Memory B cell (primary cell): ENCODE results near the gene COP1.

ENCODE experiments used
- ATAC-seq: fragments of 150-1000 bp; cut with Tn5 transposase; 2 replicates; pipeline ENCODE4 v1.10.0; 2021; ENCODE audit warnings: low read depth, mild to moderate bottlenecking, moderate library complexity
- DNase-seq, 2 donors: peaks; one replicate each; pipeline ENCODE4 v3.0.0; 2022; ENCODE audit warnings: low spot score in 2 of 2
- H3K27ac Mint-ChIP-seq: one replicate; pipeline ENCODE4 v1.8.0; 2022; ENCODE audit warnings: mild to moderate bottlenecking, moderate library complexity, mixed read lengths
- H3K27me3 Mint-ChIP-seq: one replicate; pipeline ENCODE4 v1.8.0; 2022; ENCODE audit warnings: mixed read lengths
- H3K36me3 Mint-ChIP-seq: one replicate; pipeline ENCODE4 v1.8.0; 2022; ENCODE audit warnings: mild to moderate bottlenecking, mixed read lengths
- H3K4me1 Mint-ChIP-seq: one replicate; pipeline ENCODE4 v1.8.0; 2022; ENCODE audit warnings: mixed read lengths
- H3K4me3 Mint-ChIP-seq: one replicate; pipeline ENCODE4 v1.8.0; 2022; ENCODE audit warnings: mild to moderate bottlenecking, moderate library complexity, mixed read lengths
- H3K9me3 Mint-ChIP-seq: one replicate; pipeline ENCODE4 v1.8.0; 2022; ENCODE audit warnings: mixed read lengths

The COP1 gene

DNA sequence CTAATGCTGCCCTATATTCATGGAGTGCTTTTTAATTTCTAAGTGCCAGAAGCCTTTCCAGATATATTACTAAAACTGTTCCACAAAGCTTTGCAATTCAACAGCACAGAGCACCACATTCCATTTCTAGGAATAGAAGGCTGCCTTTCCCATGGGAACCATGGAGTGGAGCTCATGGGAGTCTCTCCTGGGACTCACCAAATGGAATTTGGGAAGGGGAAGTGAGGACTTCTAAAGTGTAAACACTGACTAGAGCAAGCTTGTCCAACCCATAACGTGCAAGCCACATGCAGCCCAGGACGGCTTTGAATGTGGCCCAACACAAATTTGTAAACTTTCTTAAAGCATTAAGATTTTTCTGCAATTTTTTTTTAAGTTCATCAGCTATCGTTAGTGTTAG lies 273.3 kb downstream of the COP1 start:
- no peaks in the 10 kb centered on the region for H3K4me1 Mint-ChIP-seq
- DNase-seq = no peak
- no peak overlapping the region for H3K4me3 Mint-ChIP-seq
- H3K36me3 Mint-ChIP-seq = peaks cover 28% of the 10 kb centered on the region
- no peaks in the 10 kb centered on the region for H3K9me3 Mint-ChIP-seq
- H3K27ac Mint-ChIP-seq = no peak overlapping the region
- no peaks in the 10 kb centered on the region for H3K27me3 Mint-ChIP-seq
- ATAC-seq = no peak

DNA sequence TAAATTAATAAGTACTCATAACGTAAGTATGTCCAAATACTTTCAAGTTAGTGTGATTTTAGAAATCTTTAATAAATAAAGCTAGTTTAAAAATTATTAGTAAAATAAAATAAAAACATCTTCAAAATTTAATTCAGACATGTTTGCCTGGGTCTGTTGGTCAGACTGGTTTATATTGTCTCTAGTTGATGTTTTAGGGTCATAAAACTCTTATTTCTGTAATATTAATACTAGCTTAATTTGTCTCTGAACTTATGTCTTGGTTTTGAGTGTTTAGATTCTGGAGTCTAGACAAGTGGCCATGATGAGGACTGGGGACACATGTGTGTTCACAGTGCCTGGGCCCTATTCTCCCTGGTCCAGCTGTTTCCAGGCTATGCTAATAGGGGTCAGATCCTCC lies 279.1 kb downstream of the COP1 start:
- Mint-ChIP-seq H3K36me3 (peaks cover 23% of the 10 kb centered on the region), H3K4me1 (no peaks in the 10 kb centered on the region), H3K27ac (no peak overlapping the region), H3K27me3 (no peaks in the 10 kb centered on the region), H3K9me3 (peaks cover 8% of the 10 kb centered on the region), H3K4me3 (no peak overlapping the region)
- no peak for DNase-seq
- ATAC-seq = no peak

DNA sequence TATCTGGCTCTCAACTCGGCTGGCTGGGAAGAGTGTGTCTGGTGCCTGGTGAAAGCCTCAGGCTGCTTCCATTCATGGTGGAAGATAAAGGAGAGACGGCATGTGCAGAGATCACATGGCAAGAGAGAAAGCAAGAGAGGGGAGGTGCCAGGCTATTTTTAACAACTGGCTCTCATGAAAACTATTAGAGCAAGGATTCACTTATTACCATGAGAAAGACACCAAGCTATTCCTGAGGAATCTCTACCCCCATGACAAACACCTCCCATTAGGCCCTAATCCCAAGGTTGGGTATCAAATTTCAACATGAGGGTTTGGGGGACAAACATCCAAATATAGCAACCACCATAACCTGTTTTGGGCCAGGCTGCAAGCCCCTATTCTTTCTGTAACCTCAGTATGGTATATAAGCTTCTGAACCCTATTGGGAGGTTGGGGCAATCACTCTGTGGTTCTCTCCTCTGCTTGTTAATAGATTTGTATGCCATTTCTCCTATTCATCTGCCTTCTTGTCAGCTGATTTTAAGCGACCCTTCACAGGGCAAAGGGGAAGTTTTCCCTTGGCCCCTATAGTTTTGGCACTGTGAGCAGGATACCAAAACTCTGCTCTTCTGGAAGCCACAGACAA lies 284.7 kb downstream of the COP1 start:
- Mint-ChIP-seq H3K4me3 (no peak overlapping the region), H3K9me3 (peaks cover 8% of the 10 kb centered on the region), H3K27me3 (no peaks in the 10 kb centered on the region), H3K27ac (no peak overlapping the region), H3K4me1 (no peaks in the 10 kb centered on the region), H3K36me3 (peaks cover 25% of the 10 kb centered on the region)
- DNase-seq = no peak
- ATAC-seq = no peak

DNA sequence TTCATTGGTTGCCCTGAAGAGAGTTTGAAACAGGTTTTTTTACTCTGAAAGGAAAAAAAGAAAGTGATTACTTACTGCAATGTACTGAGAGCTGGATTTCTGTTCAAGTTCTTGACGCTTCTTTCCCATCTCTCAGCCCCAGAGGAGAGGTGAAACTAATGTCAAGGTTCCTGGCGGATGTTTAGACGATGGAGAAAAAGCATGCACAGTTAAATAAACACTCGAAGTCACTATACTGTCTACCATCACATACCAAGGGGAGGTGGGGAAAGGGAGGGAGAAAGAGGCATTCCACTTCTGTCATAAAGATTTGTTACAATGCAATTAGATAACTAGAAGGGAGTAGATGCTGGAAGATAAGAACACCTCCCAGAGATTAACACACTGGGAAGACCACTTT lies 286.7 kb downstream of the COP1 start:
- ATAC-seq = no peak
- H3K9me3 Mint-ChIP-seq = peaks cover 4% of the 10 kb centered on the region
- no peak for DNase-seq
- H3K4me3 Mint-ChIP-seq = no peak overlapping the region
- H3K27ac Mint-ChIP-seq = no peak overlapping the region
- H3K27me3 Mint-ChIP-seq = no peaks in the 10 kb centered on the region
- H3K4me1 Mint-ChIP-seq = no peaks in the 10 kb centered on the region
- peaks cover 23% of the 10 kb centered on the region for H3K36me3 Mint-ChIP-seq

DNA sequence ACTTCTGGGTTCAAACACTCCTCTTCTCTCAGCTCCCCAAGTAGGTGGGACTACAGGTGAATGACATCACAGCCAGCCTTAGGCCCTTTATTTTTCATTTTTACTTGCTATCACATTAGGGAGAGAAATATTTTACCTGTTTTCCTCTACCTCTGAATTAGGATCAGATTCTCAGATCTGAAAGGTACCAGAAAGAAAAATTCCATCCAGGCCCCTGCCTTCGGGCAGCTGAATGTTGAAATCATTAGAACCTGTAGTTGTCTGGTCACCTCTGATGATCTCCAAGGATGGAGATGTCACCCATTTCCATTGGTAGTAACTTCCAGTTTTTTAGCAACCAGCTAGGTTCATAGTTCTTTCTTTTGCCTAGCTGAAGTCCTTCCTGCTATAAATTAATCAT lies 288.1 kb downstream of the COP1 start:
- Mint-ChIP-seq H3K36me3 (peaks cover 23% of the 10 kb centered on the region), H3K9me3 (peaks cover 3% of the 10 kb centered on the region), H3K4me1 (no peaks in the 10 kb centered on the region), H3K4me3 (no peak overlapping the region), H3K27me3 (no peaks in the 10 kb centered on the region), H3K27ac (no peak overlapping the region)
- ATAC-seq = no peak
- no peak for DNase-seq

DNA sequence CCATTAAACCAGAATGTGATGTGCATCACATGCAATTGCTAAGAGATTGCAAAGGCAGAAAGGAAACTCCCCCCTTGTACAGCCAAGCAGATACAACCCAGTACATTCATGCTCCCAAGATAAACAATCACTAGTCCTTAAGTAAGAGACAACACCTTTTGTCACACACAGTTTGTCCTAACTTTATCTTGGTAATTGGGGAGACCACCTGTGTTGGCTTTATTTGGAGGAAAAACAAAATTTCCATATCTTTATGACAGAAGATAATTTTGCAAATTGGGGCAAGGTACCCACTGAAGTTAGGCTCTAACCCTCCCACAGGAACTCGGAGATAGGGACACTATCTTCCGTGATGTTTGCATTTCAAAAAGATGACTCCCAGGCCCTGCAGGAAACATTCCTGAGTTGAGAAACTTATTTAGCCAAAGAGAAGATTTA lies 288.7 kb downstream of the COP1 start:
- H3K36me3 Mint-ChIP-seq = peaks cover 26% of the 10 kb centered on the region
- no peak for ATAC-seq
- peaks cover 5% of the 10 kb centered on the region for H3K9me3 Mint-ChIP-seq
- no peaks in the 10 kb centered on the region for H3K27me3 Mint-ChIP-seq
- no peaks in the 10 kb centered on the region for H3K4me1 Mint-ChIP-seq
- no peak overlapping the region for H3K4me3 Mint-ChIP-seq
- no peak for DNase-seq
- H3K27ac Mint-ChIP-seq = no peak overlapping the region

DNA sequence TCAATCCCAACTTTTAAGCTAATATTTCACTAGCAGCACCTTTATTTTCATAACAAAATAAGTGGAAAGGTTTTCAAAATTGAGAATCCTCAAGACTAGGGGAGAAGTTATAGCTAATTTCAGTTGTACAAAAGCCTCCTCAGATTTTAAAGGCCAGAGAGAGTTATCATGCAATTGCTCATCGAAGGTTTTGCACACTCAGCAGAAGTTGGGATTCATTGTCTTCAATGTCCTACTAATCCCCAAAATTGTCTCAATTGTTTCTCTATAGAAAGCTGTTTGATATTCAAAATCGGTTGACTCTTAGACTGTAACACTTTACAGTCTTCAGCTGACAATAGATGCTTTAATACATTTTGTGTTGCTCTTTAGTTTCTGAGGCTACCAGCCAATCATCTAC lies 293.0 kb downstream of the COP1 start:
- peaks cover 37% of the 10 kb centered on the region for H3K36me3 Mint-ChIP-seq
- H3K4me3 Mint-ChIP-seq = no peak overlapping the region
- no peaks in the 10 kb centered on the region for H3K4me1 Mint-ChIP-seq

DNA sequence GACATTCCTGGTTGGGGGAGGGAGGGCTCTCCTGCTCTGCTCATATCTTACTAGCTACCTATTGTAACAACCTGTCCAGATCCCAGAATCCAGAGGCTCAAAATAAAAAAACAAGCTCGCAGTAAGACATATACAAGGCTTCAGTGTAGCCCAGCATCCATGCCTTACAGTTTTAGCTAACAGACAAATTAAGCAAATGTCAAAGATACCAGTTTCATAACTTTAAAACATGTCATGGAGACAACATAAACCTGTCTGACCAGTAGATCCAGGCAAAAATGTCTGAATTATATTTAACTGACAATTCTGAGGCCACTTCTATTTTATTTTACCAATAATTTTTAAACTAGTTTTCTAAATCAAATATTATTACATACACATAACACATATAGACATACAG lies 295.9 kb downstream of the COP1 start:
- no peak for DNase-seq
- Mint-ChIP-seq H3K9me3 (peaks cover 21% of the 10 kb centered on the region), H3K27me3 (no peaks in the 10 kb centered on the region), H3K36me3 (peaks cover 32% of the 10 kb centered on the region), H3K4me3 (no peak overlapping the region), H3K27ac (no peak overlapping the region), H3K4me1 (no peaks in the 10 kb centered on the region)
- no peak for ATAC-seq

More for the DNA sequence above, 293.0 kb downstream of the COP1 start:
- ATAC-seq = no peak
- H3K9me3 Mint-ChIP-seq = peaks cover 21% of the 10 kb centered on the region
- no peaks in the 10 kb centered on the region for H3K27me3 Mint-ChIP-seq
- DNase-seq = no peak
- H3K27ac Mint-ChIP-seq = no peak overlapping the region

DNA sequence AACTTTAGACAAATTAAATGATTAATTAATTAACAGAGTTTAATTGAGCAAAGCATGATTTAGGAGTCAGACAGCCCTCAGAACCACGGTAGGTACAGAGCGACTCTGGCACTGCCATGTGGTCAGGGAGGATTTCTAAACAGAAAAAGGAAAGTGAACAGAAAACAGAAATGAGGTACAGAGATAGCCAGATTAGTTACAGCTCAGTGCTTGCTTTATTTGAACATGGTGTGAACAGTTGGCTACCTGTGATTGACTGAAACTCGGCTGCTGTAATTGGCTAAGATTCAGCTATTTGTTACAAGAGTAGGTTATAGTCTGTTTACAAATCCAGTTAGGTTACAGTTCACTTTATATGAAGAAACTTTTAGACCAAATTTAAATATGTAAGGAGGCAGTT lies 300.7 kb downstream of the COP1 start:
- Mint-ChIP-seq H3K4me3 (no peak overlapping the region), H3K27me3 (no peaks in the 10 kb centered on the region), H3K27ac (no peak overlapping the region), H3K4me1 (no peaks in the 10 kb centered on the region), H3K36me3 (peaks cover 19% of the 10 kb centered on the region), H3K9me3 (peaks cover 13% of the 10 kb centered on the region)
- DNase-seq = no peak
- ATAC-seq = no peak

DNA sequence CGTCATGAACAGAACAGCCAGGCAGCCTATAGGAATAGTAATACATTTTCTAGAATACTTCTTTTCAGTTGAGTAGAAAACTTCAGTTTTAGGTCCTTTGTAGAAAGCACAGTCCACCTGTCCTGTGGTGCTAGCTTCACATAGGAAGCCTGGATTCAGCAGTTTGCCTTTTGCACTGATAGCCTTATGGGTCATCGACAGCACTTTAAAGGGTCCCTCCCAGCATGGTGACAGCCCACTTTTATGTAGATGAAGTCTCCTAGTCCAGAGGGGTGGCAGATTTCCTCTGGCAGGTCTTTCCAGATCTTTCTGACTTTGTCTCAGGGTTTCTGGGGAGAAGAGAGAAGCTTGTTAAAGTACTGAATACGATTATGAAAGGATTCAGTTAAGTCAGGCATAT lies 302.3 kb downstream of the COP1 start:
- Mint-ChIP-seq H3K27me3 (no peaks in the 10 kb centered on the region), H3K4me3 (no peak overlapping the region), H3K4me1 (no peaks in the 10 kb centered on the region), H3K36me3 (peaks cover 11% of the 10 kb centered on the region), H3K27ac (no peak overlapping the region), H3K9me3 (peaks cover 4% of the 10 kb centered on the region)
- DNase-seq = no peak
- ATAC-seq = no peak

DNA sequence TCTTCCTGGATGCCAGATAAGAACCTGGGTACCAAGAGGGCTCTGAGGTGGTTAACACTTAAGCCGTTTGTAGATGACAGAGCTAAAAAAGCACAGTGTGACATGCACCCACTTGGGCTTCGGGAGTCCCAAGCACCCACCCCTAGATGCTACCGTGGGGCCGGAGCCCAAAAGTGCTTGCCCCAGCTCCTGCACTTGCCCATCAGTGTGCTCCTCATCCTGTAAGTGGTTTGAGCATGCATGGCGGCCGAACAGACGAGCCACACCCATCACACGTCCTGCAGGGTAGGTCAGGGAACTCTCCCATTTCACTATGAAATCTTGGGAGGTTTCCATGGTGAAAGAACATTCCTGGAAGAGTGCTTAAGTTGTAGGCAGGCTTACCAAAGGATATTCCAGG lies 304.8 kb downstream of the COP1 start:
- ATAC-seq (no peak), DNase-seq (no peak)
- H3K27me3 Mint-ChIP-seq = no peaks in the 10 kb centered on the region
- no peak overlapping the region for H3K4me3 Mint-ChIP-seq
- H3K27ac Mint-ChIP-seq = no peak overlapping the region
- H3K4me1 Mint-ChIP-seq = no peaks in the 10 kb centered on the region
- H3K36me3 Mint-ChIP-seq = peaks cover 4% of the 10 kb centered on the region
- H3K9me3 Mint-ChIP-seq = no peaks in the 10 kb centered on the region

DNA sequence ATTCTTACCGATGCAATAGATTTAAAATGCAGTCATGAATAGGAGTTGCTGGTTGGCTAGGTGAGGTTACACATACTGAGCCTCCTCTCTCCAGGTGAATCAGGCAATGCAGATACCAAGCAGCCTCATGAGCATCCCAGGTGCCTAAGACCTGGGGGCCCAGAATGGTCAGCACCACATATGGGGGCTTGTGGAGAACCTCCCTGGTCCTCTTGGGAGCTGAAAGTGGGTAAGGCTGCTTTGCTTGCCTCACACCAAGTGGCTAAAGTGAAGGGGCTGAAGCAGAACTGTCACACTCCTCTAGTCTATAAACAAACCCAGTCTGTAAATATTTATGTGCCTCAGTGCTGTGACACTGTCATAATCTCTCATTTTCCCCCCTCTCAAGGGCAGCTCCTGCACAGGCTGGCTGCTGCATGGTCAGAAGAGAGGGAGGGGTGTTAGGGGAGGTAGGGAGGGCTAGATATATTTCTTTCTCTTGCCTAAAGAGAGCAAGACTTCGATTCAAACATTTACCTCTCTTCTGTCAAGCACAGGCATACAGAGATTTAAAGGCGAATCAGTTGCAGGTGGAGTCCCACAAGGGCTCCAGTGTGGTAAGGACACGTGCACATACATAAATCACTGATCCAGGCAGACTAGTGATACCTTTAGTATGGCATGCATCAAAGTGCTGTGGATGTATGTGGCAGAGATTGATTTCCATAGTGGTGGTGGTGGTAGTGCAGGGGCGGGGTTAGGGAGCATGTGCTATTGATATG lies 305.8 kb downstream of the COP1 start:
- Mint-ChIP-seq H3K36me3 (peaks cover 4% of the 10 kb centered on the region), H3K4me1 (no peaks in the 10 kb centered on the region), H3K27me3 (no peaks in the 10 kb centered on the region), H3K9me3 (no peaks in the 10 kb centered on the region), H3K27ac (no peak overlapping the region), H3K4me3 (no peak overlapping the region)
- DNase-seq = no peak
- no peak for ATAC-seq

DNA sequence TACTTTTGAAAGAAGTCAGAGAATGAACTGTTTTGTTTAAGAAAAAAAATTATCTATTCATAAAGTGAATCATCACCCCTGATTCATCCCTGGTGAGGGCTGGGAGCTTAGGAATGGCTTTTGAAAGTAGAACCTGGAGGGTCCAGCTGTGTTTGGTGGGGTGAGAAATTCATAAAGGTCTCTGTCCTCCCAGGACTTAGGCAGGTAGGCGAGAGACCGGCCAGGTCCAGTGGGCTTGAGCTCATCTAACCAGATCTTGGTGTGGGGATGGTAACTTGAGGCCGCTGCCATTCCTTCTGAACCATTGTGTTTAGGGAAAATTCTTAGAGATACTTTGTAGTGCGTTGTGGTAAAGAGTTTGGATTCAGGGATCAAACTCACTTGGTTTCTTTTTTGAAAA lies 306.9 kb downstream of the COP1 start:
- ATAC-seq (no peak), DNase-seq (no peak)
- Mint-ChIP-seq H3K27ac (no peak overlapping the region), H3K4me3 (no peak overlapping the region), H3K27me3 (no peaks in the 10 kb centered on the region), H3K9me3 (peaks cover 1% of the 10 kb centered on the region), H3K4me1 (no peaks in the 10 kb centered on the region), H3K36me3 (peaks cover 4% of the 10 kb centered on the region)

DNA sequence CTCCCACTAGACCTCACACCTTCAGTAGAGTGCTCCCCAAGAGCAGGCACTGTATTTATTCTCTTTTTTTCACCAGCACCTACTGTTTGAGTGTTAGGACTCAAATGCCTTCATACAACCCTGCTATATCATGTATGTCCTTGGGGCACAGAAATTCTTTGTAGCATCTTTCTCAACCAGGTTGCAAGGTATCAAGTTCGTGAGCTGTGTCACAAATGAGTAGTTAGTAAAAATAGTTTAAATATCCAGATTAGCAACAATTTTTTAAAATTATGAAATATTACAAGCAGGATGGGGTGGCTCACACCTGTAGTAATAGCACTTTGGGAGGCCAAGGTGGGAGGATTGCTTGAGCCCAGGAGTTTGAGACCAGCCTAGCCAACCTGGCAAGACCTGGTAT lies 311.1 kb downstream of the COP1 start:
- ATAC-seq (no peak), DNase-seq (no peak)
- Mint-ChIP-seq H3K4me1 (no peaks in the 10 kb centered on the region), H3K27me3 (no peaks in the 10 kb centered on the region), H3K27ac (no peak overlapping the region), H3K4me3 (no peak overlapping the region), H3K9me3 (peaks cover 1% of the 10 kb centered on the region), H3K36me3 (no peaks in the 10 kb centered on the region)
